HCT116 (cell line): Measurements from ENCODE around the gene OLAH. TPM values are rescaled to one million over a fixed set of nuclear protein-coding genes. Genes with fewer than 3 reads are reported as not detected.

Experiments used
- ATAC-seq: fragments of 200-7000 bp; cut with Tn5 transposase; 2 replicates; pipeline ENCODE4 v1.9.1; 2020; ENCODE audit warnings: mild to moderate bottlenecking, moderate library complexity
- BruUV-seq: library from RNA; stranded (reverse); fragments of 400-500 nt; replicated peaks from 2 replicates; lab custom pipeline; 2021; lab: Mats Ljungman, UMichigan
- CTCF ChIA-PET: fragments of 300-600 bp; sonication (Branson Sonifier 250); formaldehyde crosslinking; loops from one replicate; lab custom pipeline; 2021; ENCODE audit warnings: antibody characterized with exemption; lab: Charles Lee
- POLR2A ChIA-PET: fragments of 300-600, 350-600 bp; sonication (Branson Sonifier 250); formaldehyde crosslinking; loops from one replicate; lab custom pipeline; 2021; ENCODE audit warnings: antibody characterized with exemption; lab: Charles Lee
- RAD21 ChIA-PET, 2 experiments: fragments of 300-600 bp; sonication (Branson Sonifier 250); formaldehyde crosslinking; loops; one replicate each; lab custom pipeline; 2023; ENCODE audit warnings: low total read pairs in 2 of 2; ENCODE audit not compliant: uncharacterized antibody in 2 of 2, unreplicated experiment in 2 of 2, low non-redundant PET in 1 of 2; lab: Charles Lee
- DNase-seq: peaks from one replicate; pipeline ENCODE4 v3.0.0-alpha.2; 2010; ENCODE audit warnings: low read depth, low spot score
- H2AFZ ChIP-seq: fragments of 200-600 bp; shearing (Covaris generic), sonication (generic); 2 replicates; pipeline ENCODE4 v1.6.1; 2017; ENCODE audit warnings: low read depth, mixed run types, mixed read lengths, antibody characterized with exemption, low read length; ENCODE audit not compliant: poor library complexity, severe bottlenecking
- H3K27ac ChIP-seq: 2 replicates; pipeline ENCODE4 v1.5.1; 2012; ENCODE audit warnings: low read depth, low read length
- H3K27me3 ChIP-seq: fragments of 200-600 bp; sonication (generic); 2 replicates; pipeline ENCODE4 v1.6.1; 2016; ENCODE audit warnings: mixed run types, low read length, mixed read lengths; ENCODE audit not compliant: insufficient read depth
- H3K36me3 ChIP-seq, 2 experiments: fragments of 200-500 bp in 1 of 2; fragments of 200-600 bp in 1 of 2; sonication (Bioruptor generic) in 1 of 2; sonication (generic) in 1 of 2; 2 replicates each; pipeline versions ENCODE4 v1.5.1 to v1.6.1; 2014 to 2016; ENCODE audit warnings: low read length in 2 of 2, inconsistent platforms in 1 of 2, mixed read lengths in 1 of 2, mixed run types in 1 of 2; ENCODE audit not compliant: insufficient read depth in 2 of 2, control insufficient read depth in 1 of 2
- H3K4me1 ChIP-seq, 2 experiments: fragments of 200-600 bp in 1 of 2; sonication (generic) in 1 of 2; 2 replicates each; pipeline versions ENCODE4 v1.5.1 to v1.6.1; 2012 to 2017; ENCODE audit warnings: low read length in 2 of 2, inconsistent platforms in 1 of 2, mild to moderate bottlenecking in 1 of 2, mixed read lengths in 1 of 2, mixed run types in 1 of 2, moderate library complexity in 1 of 2; ENCODE audit not compliant: insufficient read depth in 2 of 2, control insufficient read depth in 1 of 2
- H3K4me2 ChIP-seq: fragments of 200-600 bp; sonication (generic); 2 replicates; pipeline ENCODE4 v1.6.1; 2017; ENCODE audit warnings: mixed run types, low read length, mixed read lengths
- H3K4me3 ChIP-seq, 2 experiments: fragments of 200-600 bp in 1 of 2; sonication (generic) in 1 of 2; replicated peaks in 1 of 2; 2 replicates each; pipeline ENCODE4 v1.5.1; 2011 to 2016; ENCODE audit warnings: low read length in 2 of 2, control low read depth in 1 of 2, low read depth in 1 of 2, mild to moderate bottlenecking in 1 of 2, mixed read lengths in 1 of 2, mixed run types in 1 of 2
- H3K79me2 ChIP-seq: fragments of 200-600 bp; sonication (generic); 2 replicates; pipeline ENCODE4 v1.6.1; 2017; ENCODE audit warnings: mild to moderate bottlenecking, mixed run types, low read length, moderate library complexity, mixed read lengths; ENCODE audit not compliant: insufficient read depth
- H3K9ac ChIP-seq: fragments of 200-600 bp; sonication (generic); 2 replicates; pipeline ENCODE4 v1.6.1; 2016; ENCODE audit warnings: low read length, mixed read lengths
- H3K9me2 ChIP-seq: fragments of 200-600 bp; sonication (generic), shearing (Covaris generic); 2 replicates; pipeline ENCODE4 v1.6.1; 2017; ENCODE audit warnings: mixed run types, mild to moderate bottlenecking, moderate library complexity; ENCODE audit not compliant: insufficient read depth
- H3K9me3 ChIP-seq, 2 experiments: fragments of 200-500 bp in 1 of 2; fragments of 200-600 bp in 1 of 2; sonication (Bioruptor generic) in 1 of 2; sonication (generic) in 1 of 2; 2 replicates each; pipeline ENCODE4 v1.6.1; 2014 to 2017; ENCODE audit warnings: low read length in 2 of 2, mixed read lengths in 2 of 2, inconsistent platforms in 1 of 2, low read depth in 1 of 2, mild to moderate bottlenecking in 1 of 2, mixed run types in 1 of 2, moderate library complexity in 1 of 2; ENCODE audit not compliant: control insufficient read depth in 1 of 2, insufficient read depth in 1 of 2
- H4K20me1 ChIP-seq: fragments of 200-600 bp; sonication (generic), shearing (Covaris generic); 2 replicates; pipeline ENCODE4 v1.6.1; 2017; ENCODE audit warnings: mixed run types, mild to moderate bottlenecking, moderate library complexity; ENCODE audit not compliant: insufficient read depth
- CEBPB ChIP-seq: IDR thresholded peaks from 2 replicates; pipeline ENCODE4 v1.6.1; 2012; ENCODE audit warnings: low read depth
- EGR1 ChIP-seq: IDR thresholded peaks from 2 replicates; pipeline ENCODE4 v1.6.1; 2012; ENCODE audit warnings: low read depth
- ELF1 ChIP-seq: IDR thresholded peaks from 2 replicates; pipeline ENCODE4 v1.6.1; 2012; ENCODE audit warnings: low read depth, borderline replicate concordance
- EZH2phosphoT487 ChIP-seq: fragments of 200-600 bp; IDR thresholded peaks from 2 replicates; pipeline ENCODE4 v1.6.1; 2018; ENCODE audit warnings: antibody characterized with exemption, borderline replicate concordance
- JUND ChIP-seq: IDR thresholded peaks from 2 replicates; pipeline ENCODE4 v1.6.1; 2012
- POLR2A ChIP-seq: IDR thresholded peaks from 2 replicates; pipeline ENCODE4 v1.7.0; 2011; ENCODE audit warnings: borderline replicate concordance; ENCODE audit not compliant: insufficient read depth, insufficient read length; ENCODE audit errors: extremely low read depth
- RAD21 ChIP-seq: IDR thresholded peaks from 2 replicates; pipeline ENCODE4 v1.6.1; 2012; ENCODE audit warnings: low read depth, mild to moderate bottlenecking
- SIN3A ChIP-seq: IDR thresholded peaks from 2 replicates; pipeline ENCODE4 v1.6.1; 2012; ENCODE audit warnings: low read depth
- SP1 ChIP-seq: IDR thresholded peaks from 2 replicates; pipeline ENCODE4 v1.6.1; 2012; ENCODE audit warnings: low read depth
- TCF7L2 ChIP-seq: IDR thresholded peaks from 2 replicates; pipeline ENCODE4 v1.7.0; 2011; ENCODE audit warnings: borderline replicate concordance, inconsistent platforms; ENCODE audit not compliant: insufficient read depth, insufficient read length; ENCODE audit errors: extremely low read depth
- ZFX ChIP-seq: fragments of 450-650 bp; IDR thresholded peaks from 2 replicates; pipeline ENCODE4 v1.6.1; 2017
- ZNF274 ChIP-seq: fragments of 200-500 bp; sonication (Bioruptor generic); IDR thresholded peaks from 2 replicates; pipeline ENCODE4 v1.6.1; 2014; ENCODE audit warnings: mild to moderate bottlenecking, low read depth, low read length, inconsistent platforms
- intact Hi-C: fragments of 100-400 bp; cut with micrococcal nuclease; formaldehyde crosslinking; loops from 2 replicates; pipeline ENCODE4 v1.10.0; 2022
- total RNA-seq: library from RNA; stranded (reverse); gene quantifications from one replicate; pipeline ENCODE4 v1.2.1, GENCODE V29; 2021; ENCODE audit not compliant: unreplicated experiment
- TF ChIP-seq, protein P1 (sequence below): IDR thresholded peaks from 2 replicates; pipeline ENCODE4 v1.6.1; 2012; ENCODE audit warnings: low read depth
- TF ChIP-seq, protein P2 (sequence below): IDR thresholded peaks from 2 replicates; pipeline ENCODE4 v1.6.1; 2012
- TF ChIP-seq, protein P3 (sequence below), 3 experiments: fragments of 200-600 bp in 1 of 3; sonication (generic) in 1 of 3; IDR thresholded peaks in 2 of 3; conservative IDR thresholded peaks in 1 of 3; 2 replicates each; pipeline ENCODE4 v1.5.1; 2012 to 2017; ENCODE audit warnings: low read depth in 2 of 3, low read length in 2 of 3, antibody characterized with exemption in 1 of 3, borderline replicate concordance in 1 of 3, control low read depth in 1 of 3, mild to moderate bottlenecking in 1 of 3, mixed read lengths in 1 of 3, mixed run types in 1 of 3, moderate library complexity in 1 of 3; ENCODE audit not compliant: insufficient read depth in 1 of 3
- TF ChIP-seq, protein P4 (sequence below): IDR thresholded peaks from 2 replicates; pipeline ENCODE4 v1.6.1; 2012
- TF ChIP-seq, protein P5 (sequence below): IDR thresholded peaks from 2 replicates; pipeline ENCODE4 v1.6.1; 2011; ENCODE audit warnings: mild to moderate bottlenecking, low read length, moderate library complexity; ENCODE audit not compliant: insufficient replicate concordance; ENCODE audit errors: extremely low read depth

The OLAH gene
- total RNA-seq, 1 experiment from 2014 or later: not detected

DNA sequence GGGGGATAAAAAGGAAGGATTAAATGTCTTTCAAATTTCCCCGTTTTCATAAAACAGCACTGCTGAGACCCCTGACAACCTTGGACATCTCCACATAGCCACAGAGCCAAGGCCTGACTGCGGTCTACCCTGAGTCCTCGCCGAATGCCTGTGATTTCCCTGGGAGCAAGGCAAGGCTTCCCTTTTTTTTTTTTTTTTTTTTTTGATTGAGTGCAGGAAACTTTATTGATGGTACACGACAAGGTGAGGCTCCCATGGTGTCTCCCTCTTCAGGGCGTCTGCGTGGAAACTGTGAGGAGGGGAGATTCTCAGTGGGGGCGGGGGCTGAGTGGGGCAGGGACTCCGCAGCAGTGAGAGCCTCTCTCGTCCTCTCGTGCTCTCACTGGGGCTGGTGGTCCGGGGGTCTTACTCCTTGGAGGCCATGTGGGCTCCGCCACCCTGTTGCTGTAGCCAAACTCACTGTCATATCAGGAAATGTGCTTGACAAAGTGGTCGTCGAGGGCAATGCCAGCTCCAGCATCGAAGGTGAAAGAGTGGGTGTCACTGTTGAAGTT is 49.2 kb downstream of the OLAH start:
- H3K4me1 ChIP-seq: peaks cover 3 to 14% of the 10 kb centered on the region in 2 experiments
- BruUV-seq: no TSS peak
- TF ChIP-seq, protein P1, sequence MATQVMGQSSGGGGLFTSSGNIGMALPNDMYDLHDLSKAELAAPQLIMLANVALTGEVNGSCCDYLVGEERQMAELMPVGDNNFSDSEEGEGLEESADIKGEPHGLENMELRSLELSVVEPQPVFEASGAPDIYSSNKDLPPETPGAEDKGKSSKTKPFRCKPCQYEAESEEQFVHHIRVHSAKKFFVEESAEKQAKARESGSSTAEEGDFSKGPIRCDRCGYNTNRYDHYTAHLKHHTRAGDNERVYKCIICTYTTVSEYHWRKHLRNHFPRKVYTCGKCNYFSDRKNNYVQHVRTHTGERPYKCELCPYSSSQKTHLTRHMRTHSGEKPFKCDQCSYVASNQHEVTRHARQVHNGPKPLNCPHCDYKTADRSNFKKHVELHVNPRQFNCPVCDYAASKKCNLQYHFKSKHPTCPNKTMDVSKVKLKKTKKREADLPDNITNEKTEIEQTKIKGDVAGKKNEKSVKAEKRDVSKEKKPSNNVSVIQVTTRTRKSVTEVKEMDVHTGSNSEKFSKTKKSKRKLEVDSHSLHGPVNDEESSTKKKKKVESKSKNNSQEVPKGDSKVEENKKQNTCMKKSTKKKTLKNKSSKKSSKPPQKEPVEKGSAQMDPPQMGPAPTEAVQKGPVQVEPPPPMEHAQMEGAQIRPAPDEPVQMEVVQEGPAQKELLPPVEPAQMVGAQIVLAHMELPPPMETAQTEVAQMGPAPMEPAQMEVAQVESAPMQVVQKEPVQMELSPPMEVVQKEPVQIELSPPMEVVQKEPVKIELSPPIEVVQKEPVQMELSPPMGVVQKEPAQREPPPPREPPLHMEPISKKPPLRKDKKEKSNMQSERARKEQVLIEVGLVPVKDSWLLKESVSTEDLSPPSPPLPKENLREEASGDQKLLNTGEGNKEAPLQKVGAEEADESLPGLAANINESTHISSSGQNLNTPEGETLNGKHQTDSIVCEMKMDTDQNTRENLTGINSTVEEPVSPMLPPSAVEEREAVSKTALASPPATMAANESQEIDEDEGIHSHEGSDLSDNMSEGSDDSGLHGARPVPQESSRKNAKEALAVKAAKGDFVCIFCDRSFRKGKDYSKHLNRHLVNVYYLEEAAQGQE: no peak
- TF ChIP-seq JUND (no peak), TCF7L2 (no peak), ELF1 (no peak), EZH2phosphoT487 (no peak), ZFX (no peak), POLR2A (no peak), SP1 (no peak), CEBPB (no peak), SIN3A (no peak), EGR1 (no peak), ZNF274 (no peak), RAD21 (no peak)
- TF ChIP-seq, protein P2, sequence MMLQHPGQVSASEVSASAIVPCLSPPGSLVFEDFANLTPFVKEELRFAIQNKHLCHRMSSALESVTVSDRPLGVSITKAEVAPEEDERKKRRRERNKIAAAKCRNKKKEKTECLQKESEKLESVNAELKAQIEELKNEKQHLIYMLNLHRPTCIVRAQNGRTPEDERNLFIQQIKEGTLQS: no peak
- TF ChIP-seq, protein P3, sequence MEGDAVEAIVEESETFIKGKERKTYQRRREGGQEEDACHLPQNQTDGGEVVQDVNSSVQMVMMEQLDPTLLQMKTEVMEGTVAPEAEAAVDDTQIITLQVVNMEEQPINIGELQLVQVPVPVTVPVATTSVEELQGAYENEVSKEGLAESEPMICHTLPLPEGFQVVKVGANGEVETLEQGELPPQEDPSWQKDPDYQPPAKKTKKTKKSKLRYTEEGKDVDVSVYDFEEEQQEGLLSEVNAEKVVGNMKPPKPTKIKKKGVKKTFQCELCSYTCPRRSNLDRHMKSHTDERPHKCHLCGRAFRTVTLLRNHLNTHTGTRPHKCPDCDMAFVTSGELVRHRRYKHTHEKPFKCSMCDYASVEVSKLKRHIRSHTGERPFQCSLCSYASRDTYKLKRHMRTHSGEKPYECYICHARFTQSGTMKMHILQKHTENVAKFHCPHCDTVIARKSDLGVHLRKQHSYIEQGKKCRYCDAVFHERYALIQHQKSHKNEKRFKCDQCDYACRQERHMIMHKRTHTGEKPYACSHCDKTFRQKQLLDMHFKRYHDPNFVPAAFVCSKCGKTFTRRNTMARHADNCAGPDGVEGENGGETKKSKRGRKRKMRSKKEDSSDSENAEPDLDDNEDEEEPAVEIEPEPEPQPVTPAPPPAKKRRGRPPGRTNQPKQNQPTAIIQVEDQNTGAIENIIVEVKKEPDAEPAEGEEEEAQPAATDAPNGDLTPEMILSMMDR (IDR thresholded peaks at IDR 0.05 in 2 of 3, conservative IDR thresholded peaks at IDR 0.05 in 1 of 3; ENCODE audit: borderline replicate concordance in 1 of 3, insufficient read depth in 1 of 3, low read depth in 2 of 3, low read length in 2 of 3): no peak
- TF ChIP-seq, protein P4, sequence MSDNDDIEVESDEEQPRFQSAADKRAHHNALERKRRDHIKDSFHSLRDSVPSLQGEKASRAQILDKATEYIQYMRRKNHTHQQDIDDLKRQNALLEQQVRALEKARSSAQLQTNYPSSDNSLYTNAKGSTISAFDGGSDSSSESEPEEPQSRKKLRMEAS: no peak
- TF ChIP-seq, protein P5, sequence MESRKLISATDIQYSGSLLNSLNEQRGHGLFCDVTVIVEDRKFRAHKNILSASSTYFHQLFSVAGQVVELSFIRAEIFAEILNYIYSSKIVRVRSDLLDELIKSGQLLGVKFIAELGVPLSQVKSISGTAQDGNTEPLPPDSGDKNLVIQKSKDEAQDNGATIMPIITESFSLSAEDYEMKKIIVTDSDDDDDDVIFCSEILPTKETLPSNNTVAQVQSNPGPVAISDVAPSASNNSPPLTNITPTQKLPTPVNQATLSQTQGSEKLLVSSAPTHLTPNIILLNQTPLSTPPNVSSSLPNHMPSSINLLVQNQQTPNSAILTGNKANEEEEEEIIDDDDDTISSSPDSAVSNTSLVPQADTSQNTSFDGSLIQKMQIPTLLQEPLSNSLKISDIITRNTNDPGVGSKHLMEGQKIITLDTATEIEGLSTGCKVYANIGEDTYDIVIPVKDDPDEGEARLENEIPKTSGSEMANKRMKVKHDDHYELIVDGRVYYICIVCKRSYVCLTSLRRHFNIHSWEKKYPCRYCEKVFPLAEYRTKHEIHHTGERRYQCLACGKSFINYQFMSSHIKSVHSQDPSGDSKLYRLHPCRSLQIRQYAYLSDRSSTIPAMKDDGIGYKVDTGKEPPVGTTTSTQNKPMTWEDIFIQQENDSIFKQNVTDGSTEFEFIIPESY: no peak
- DNase-seq: no peak
- no peak overlapping the region for H3K9ac ChIP-seq
- H3K36me3 ChIP-seq: no peaks in the 10 kb centered on the region
- RAD21 ChIA-PET: no interaction called here
- no peaks in the 10 kb centered on the region for H3K27me3 ChIP-seq
- intact Hi-C loops: no loop called here
- H2AFZ ChIP-seq: no peak overlapping the region
- no peaks in the 10 kb centered on the region for H4K20me1 ChIP-seq
- CTCF ChIA-PET: no interaction called here
- no peaks in the 10 kb centered on the region for H3K9me3 ChIP-seq
- no peak overlapping the region for H3K4me3 ChIP-seq
- H3K79me2 ChIP-seq: peaks cover 7% of the 10 kb centered on the region
- no peak overlapping the region for H3K27ac ChIP-seq
- POLR2A ChIA-PET: no interaction called here
- no peak for ATAC-seq
- no peak overlapping the region for H3K4me2 ChIP-seq
- no peaks in the 10 kb centered on the region for H3K9me2 ChIP-seq
